Lower leg skin (tissue), 3 donors: ENCODE data around the gene KREMEN1.

Experiments
- POLR2A ChIP-seq, 2 donors: fragments of 450-650 bp; IDR thresholded peaks; one replicate each; pipeline ENCODE4 v1.6.1; 2016 to 2017; ENCODE audit warnings: antibody characterized with exemption in 2 of 2, mild to moderate bottlenecking in 1 of 2, moderate library complexity in 1 of 2
- TF ChIP-seq, protein P1 (sequence below), 3 donors: fragments of 450-650 bp; IDR thresholded peaks; one replicate each; pipeline ENCODE4 v1.5.1; 2016; ENCODE audit warnings: antibody characterized with exemption in 3 of 3, mild to moderate bottlenecking in 3 of 3, moderate library complexity in 2 of 3

- TF ChIP-seq POLR2A (IDR thresholded peaks at IDR 0.05): no peak
- TF ChIP-seq, protein P1, sequence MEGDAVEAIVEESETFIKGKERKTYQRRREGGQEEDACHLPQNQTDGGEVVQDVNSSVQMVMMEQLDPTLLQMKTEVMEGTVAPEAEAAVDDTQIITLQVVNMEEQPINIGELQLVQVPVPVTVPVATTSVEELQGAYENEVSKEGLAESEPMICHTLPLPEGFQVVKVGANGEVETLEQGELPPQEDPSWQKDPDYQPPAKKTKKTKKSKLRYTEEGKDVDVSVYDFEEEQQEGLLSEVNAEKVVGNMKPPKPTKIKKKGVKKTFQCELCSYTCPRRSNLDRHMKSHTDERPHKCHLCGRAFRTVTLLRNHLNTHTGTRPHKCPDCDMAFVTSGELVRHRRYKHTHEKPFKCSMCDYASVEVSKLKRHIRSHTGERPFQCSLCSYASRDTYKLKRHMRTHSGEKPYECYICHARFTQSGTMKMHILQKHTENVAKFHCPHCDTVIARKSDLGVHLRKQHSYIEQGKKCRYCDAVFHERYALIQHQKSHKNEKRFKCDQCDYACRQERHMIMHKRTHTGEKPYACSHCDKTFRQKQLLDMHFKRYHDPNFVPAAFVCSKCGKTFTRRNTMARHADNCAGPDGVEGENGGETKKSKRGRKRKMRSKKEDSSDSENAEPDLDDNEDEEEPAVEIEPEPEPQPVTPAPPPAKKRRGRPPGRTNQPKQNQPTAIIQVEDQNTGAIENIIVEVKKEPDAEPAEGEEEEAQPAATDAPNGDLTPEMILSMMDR (IDR thresholded peaks at IDR 0.05): no peak
These were observed 30.3 kb downstream of the KREMEN1 start for GRCh38 chr22:29103121-29103520.
